Stimulated activated CD8-positive, alpha-beta memory T cell treated with anti-CD3 and anti-CD28 coated beads, Interleukin-7, amount 100 ng/mL, for 4 hours (primary cell): ENCODE measurements around the gene THRAP3.

Experiments used
- DNase-seq, 2 donors: peaks; one replicate each; pipeline ENCODE4 v3.0.0-alpha.2; 2020; ENCODE audit warnings: low read depth in 2 of 2

The THRAP3 gene

DNA sequence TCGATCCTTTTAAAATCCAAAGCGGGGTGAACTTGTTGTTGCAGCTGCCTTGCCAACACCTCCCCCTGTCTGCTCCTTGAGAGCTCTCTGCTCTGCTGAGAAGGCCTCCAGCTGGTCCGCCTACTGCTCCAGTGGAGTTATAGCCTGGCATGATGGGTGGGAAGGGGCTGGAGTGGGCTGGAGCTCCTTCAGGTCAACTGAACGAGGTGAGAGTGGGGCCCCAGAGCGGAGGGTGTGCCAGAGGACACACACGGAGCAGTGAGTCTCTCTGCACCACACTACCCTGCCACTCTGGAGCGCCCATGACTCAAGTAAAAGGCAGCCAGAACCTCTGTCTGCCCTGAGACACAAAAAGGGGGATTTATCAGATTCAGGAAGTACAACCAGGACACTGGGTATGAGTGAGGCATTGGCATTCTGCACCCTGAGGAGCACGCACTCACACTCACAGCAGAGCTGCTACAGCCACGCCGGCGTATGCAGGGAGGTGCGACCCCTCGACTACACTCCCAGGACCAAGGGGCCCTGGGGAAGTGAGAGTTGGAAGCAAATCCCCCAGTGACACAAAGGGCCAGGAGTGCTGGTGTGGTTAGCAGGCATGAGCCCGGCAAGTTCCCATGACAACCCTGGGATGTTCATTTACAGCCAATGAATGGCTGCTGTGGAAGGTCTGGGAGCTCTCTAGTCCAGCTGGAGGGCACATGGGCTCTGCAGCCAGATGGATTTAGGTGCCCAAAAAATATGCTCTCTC lies 127.2 kb downstream of the THRAP3 start:
- no peak for DNase-seq

GRCh38 chr1:36352125-36352909 lies 128.1 kb downstream of the THRAP3 start:
- no peak for DNase-seq

DNA sequence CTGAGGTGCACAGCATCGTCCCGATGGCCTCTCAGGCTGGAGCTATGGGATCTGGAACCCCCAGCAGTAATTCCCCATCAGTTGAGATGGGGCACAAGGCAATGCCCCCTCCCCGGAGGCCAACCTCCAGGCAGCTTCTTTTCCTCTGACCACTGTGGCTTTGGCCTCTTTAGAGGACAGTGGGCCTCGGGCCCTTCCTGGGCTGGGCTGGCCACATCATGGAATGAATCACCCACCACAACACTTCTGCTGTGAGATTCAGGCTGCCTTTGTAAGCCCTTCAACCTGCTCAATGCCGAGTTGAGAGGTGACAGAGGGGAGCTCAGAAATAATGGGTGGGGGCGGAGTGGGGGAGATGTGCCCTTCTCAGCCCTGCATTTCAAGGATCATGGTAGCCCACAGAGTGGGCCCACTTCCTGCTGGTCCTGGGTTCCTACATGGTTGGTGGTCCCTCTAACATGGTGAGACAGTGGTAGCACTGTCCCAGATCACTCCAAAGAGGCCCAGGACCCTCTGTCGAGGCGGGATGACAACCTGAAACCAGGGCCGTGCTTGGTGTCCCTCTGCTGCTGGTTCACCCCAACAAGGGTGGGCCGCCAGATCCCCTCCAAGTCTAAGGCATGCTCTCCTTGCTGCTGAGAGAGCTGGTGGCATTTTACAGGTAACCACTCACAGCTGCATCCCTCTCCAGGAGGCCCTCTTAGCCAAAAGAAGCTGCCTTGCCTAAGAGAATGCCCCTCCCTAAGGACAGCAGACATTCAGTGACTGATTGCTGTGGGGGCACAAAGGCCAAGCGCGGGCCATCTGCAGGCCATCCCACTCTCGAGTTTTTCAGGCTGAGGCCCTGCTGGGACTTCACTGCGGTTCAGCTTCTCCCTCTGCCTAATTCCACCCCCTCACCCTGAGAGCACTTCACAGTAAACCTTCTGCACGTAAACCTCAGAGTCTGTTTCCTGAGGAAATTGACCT lies 129.0 kb downstream of the THRAP3 start:
- no peak for DNase-seq

- no peak for DNase-seq
Measured at GRCh38 chr1:36354486-36354885, 130.2 kb downstream of the THRAP3 start.
